Ammon's horn (tissue), 1 donor: ENCODE data around the gene DENND1B.

ENCODE experiments used
- DNase-seq: peaks from one replicate; pipeline ENCODE4 v3.0.0-alpha.2; 2016; ENCODE audit warnings: low spot score

The DENND1B gene

GRCh38 chr1:197683895-197684553 lies 91.3 kb downstream of the DENND1B start:
- DNase-seq = no peak

GRCh38 chr1:197683280-197683679 lies 92.0 kb downstream of the DENND1B start:
- DNase-seq = no peak

GRCh38 chr1:197680311-197680710 lies 95.0 kb downstream of the DENND1B start:
- no peak for DNase-seq

GRCh38 chr1:197677752-197678295 lies 97.5 kb downstream of the DENND1B start:
- DNase-seq = no peak

GRCh38 chr1:197677313-197677712 lies 98.0 kb downstream of the DENND1B start:
- no peak for DNase-seq

GRCh38 chr1:197675583-197676208 lies 99.6 kb downstream of the DENND1B start:
- DNase-seq = peak; percentile 13

GRCh38 chr1:197674286-197674685 lies 101.0 kb downstream of the DENND1B start:
- no peak for DNase-seq

- DNase-seq = no peak
These were observed 102.0 kb downstream of the DENND1B start for GRCh38 chr1:197673292-197673691.

- DNase-seq = no peak
These were observed 102.9 kb downstream of the DENND1B start for GRCh38 chr1:197672347-197672746.

- no peak for DNase-seq
These were observed 103.4 kb downstream of the DENND1B start for GRCh38 chr1:197671920-197672319.

GRCh38 chr1:197671140-197671539 lies 104.1 kb downstream of the DENND1B start:
- DNase-seq = no peak

- no peak for DNase-seq
These were observed 108.5 kb downstream of the DENND1B start for GRCh38 chr1:197666769-197667285.

- no peak for DNase-seq
These were observed 110.9 kb downstream of the DENND1B start for GRCh38 chr1:197664391-197664790.

GRCh38 chr1:197663162-197663953 lies 111.9 kb downstream of the DENND1B start:
- DNase-seq = no peak

- no peak for DNase-seq
These were observed 114.9 kb downstream of the DENND1B start for GRCh38 chr1:197660389-197660788.

- no peak for DNase-seq
These were observed 116.1 kb downstream of the DENND1B start for GRCh38 chr1:197659171-197659570.

- no peak for DNase-seq
These were observed 126.1 kb downstream of the DENND1B start for GRCh38 chr1:197649188-197649587.

GRCh38 chr1:197638316-197638715 lies 137.0 kb downstream of the DENND1B start:
- no peak for DNase-seq

- DNase-seq = no peak
These were observed 137.9 kb downstream of the DENND1B start for GRCh38 chr1:197637406-197637805.

GRCh38 chr1:197633447-197634078 lies 141.7 kb downstream of the DENND1B start:
- no peak for DNase-seq

GRCh38 chr1:197632651-197633050 lies 142.6 kb downstream of the DENND1B start:
- DNase-seq = no peak

GRCh38 chr1:197632005-197632404 lies 143.3 kb downstream of the DENND1B start:
- DNase-seq = no peak
